ENCODE results near the gene KCNC4. TPM values are rescaled to one million over a fixed set of nuclear protein-coding genes. Genes with fewer than 3 reads are reported as not detected.

The KCNC4 gene
- polyA plus RNA-seq, 2 of the 4 experiments (the other 2 are of a cell fraction) = 1.1 to 2.4 TPM

DNA sequence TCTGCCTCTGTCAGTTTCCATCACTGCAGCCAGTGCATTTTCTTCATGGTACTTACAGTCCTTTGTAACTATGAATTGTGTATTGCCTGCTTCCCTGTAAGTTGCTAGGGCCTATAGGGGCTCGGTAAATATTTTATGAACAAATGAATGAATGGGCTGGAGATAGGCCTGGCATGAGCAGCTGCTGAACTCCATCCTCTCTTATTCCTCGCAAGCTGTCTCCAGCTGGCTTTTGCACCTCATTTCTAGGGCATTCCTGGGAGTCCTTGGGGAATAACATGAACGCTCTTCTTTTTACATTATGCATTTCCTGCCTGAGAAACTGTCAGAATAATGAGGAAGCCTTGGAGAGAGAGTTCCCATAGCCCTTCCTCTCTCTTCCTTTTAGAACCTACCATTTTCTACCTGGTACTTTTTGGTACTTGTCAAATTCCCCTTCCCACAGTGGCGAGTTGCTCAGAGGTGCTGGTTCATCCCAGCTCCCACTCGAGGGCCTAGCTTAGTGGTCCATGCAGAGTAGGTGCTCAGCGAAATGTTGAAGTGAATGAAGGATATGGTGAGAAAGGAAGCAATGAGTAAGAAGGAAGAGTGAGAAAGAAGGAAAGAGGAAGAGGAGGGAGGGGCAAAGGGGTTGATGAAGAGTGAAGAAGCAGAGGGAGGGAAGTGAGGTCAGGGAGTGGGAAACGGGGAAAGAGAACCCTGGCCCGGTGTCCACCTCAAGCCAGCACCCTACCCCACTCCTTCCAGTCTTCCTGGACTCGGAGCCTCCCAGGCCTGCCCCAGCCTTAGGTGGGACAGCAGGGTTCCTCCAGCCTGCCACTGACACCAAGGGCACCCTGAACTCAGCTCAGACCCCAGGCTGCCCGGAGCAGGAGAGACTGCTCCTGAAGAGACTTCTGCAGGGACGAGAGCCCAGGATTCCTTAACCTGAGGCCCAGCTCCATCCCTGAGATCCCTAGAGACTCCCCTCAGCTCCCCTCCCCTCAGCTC is 29.6 kb downstream of the KCNC4 start:
- Histone ChIP-seq H3K4me3 (no peak overlapping the region), H3K9me3 (no peaks in the 10 kb centered on the region), H3K4me2 (no peak overlapping the region), H3K4me1 (peaks cover 15% of the 10 kb centered on the region), H3K27ac (no peak overlapping the region)
- no peak for FAIRE-seq
- no peak for TF ChIP-seq RARB (CRISPR knock-in tag; IDR thresholded peaks at IDR 0.05)
- no peak for TF ChIP-seq RNF2 (IDR thresholded peaks at IDR 0.05; ENCODE audit: borderline replicate concordance, low read depth)
- TF ChIP-seq, protein P1, sequence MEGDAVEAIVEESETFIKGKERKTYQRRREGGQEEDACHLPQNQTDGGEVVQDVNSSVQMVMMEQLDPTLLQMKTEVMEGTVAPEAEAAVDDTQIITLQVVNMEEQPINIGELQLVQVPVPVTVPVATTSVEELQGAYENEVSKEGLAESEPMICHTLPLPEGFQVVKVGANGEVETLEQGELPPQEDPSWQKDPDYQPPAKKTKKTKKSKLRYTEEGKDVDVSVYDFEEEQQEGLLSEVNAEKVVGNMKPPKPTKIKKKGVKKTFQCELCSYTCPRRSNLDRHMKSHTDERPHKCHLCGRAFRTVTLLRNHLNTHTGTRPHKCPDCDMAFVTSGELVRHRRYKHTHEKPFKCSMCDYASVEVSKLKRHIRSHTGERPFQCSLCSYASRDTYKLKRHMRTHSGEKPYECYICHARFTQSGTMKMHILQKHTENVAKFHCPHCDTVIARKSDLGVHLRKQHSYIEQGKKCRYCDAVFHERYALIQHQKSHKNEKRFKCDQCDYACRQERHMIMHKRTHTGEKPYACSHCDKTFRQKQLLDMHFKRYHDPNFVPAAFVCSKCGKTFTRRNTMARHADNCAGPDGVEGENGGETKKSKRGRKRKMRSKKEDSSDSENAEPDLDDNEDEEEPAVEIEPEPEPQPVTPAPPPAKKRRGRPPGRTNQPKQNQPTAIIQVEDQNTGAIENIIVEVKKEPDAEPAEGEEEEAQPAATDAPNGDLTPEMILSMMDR (IDR thresholded peaks at IDR 0.05) = no peak
- no peak for TF ChIP-seq ZC3H11A (IDR thresholded peaks at IDR 0.05)
- TF ChIP-seq RCOR1 (IDR thresholded peaks at IDR 0.05; ENCODE audit: low read depth, low read length) = no peak
- TF ChIP-seq FOSL2 (IDR thresholded peaks at IDR 0.05) = no peak
- TF ChIP-seq FOSL2 (CRISPR knock-in tag; IDR thresholded peaks at IDR 0.05) = no peak
- TF ChIP-seq CHD4 (IDR thresholded peaks at IDR 0.05; ENCODE audit: borderline replicate concordance) = no peak
- no peak for TF ChIP-seq MAFK (IDR thresholded peaks at IDR 0.05; ENCODE audit: partially characterized antibody)
- no peak for TF ChIP-seq RAD21 (conservative IDR thresholded peaks at IDR 0.05 in 1 of 2, IDR thresholded peaks at IDR 0.05 in 1 of 2)
- TF ChIP-seq, protein P2, sequence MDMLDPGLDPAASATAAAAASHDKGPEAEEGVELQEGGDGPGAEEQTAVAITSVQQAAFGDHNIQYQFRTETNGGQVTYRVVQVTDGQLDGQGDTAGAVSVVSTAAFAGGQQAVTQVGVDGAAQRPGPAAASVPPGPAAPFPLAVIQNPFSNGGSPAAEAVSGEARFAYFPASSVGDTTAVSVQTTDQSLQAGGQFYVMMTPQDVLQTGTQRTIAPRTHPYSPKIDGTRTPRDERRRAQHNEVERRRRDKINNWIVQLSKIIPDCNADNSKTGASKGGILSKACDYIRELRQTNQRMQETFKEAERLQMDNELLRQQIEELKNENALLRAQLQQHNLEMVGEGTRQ (IDR thresholded peaks at IDR 0.05) = no peak
- TF ChIP-seq, protein P3, sequence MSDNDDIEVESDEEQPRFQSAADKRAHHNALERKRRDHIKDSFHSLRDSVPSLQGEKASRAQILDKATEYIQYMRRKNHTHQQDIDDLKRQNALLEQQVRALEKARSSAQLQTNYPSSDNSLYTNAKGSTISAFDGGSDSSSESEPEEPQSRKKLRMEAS (IDR thresholded peaks at IDR 0.05) = no peak
- TF ChIP-seq FOSB (CRISPR knock-in tag; IDR thresholded peaks at IDR 0.05) = no peak
- TF ChIP-seq TP53 (CRISPR knock-in tag; IDR thresholded peaks at IDR 0.05) = no peak
- POLR2A ChIA-PET = no interaction called here
- WGBS (ENCODE audit: missing lambda C conversion rate) = 72% methylated on average over 11 of the region's 11 CpGs
- no peak for ATAC-seq
- no peak for DNase-seq (ENCODE audit: low read depth in 1 of 2, low spot score in 1 of 2)
- CTCF ChIA-PET = interaction anchor here (2.6 kb wide), 1 partner anchor 33 kb away, joined by 7 read pairs; no protein-coding TSS in a partner anchor

DNA sequence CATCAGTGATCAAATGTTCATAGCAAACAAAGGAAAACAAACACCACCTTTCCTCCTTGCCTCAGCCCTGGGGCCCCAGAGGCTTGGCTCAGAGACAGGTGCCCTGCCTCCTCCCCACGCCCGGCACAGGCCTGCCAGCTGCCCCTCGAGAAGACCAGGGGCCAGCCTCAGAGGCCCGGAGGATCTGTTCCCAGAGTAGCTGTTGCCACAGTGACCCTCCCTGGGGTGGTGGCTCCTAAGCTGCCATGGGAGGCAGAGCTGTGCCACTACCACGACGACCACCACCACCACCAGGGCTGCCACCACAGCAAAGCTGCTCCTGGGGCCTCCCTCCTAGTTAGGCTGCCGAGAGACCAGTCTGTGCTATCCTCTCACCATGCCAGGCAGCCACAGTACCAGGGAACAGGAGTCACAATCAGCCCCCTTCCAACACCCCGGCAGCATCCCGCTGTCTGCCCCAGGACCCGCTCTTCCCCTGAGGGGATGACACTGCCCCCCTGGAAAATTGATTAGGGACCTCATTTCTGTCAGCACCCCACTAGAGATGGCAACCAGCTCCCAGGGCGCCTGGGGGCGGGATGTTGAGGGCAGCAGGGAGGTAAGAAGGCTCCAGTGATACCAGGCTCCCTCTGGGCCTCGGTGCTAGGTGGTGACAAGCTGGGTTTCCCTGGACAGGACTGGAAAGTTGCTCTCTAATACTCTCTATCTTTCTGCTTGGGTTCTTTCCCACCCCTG is 30.5 kb downstream of the KCNC4 start:
- no peak overlapping the region for H3K27ac ChIP-seq
- ChIA-PET CTCF (interaction anchor here (1.7 to 2.6 kb wide), 2 partner anchors 33 to 220 kb away, joined by 3 to 7 read pairs; no protein-coding TSS in a partner anchor), POLR2A (no interaction called here)
- WGBS (ENCODE audit: missing lambda C conversion rate) = 86% methylated on average over 7 of the region's 13 CpGs
- FAIRE-seq (no peak), ATAC-seq (no peak), DNase-seq (ENCODE audit: low read depth in 1 of 2, low spot score in 1 of 2) (no peak)
- H3K4me2 ChIP-seq = no peak overlapping the region
- H3K4me3 ChIP-seq = no peak overlapping the region
- peaks cover 9% of the 10 kb centered on the region for H3K4me1 ChIP-seq
- H3K9me3 ChIP-seq = no peaks in the 10 kb centered on the region
- no peak for TF ChIP-seq NFE2L2 (conservative IDR thresholded peaks at IDR 0.05; ENCODE audit: low read length)
- no peak for TF ChIP-seq MAZ (IDR thresholded peaks at IDR 0.05; ENCODE audit: borderline replicate concordance, low read depth, low read length)
- no peak for TF ChIP-seq FOSL2 (IDR thresholded peaks at IDR 0.05)
- no peak for TF ChIP-seq FOSL2 (CRISPR knock-in tag; IDR thresholded peaks at IDR 0.05)
- TF ChIP-seq KDM5A (IDR thresholded peaks at IDR 0.05) = no peak
- TF ChIP-seq, protein P1 (IDR thresholded peaks at IDR 0.05) = no peak
- TF ChIP-seq HOXB5 (CRISPR knock-in tag; IDR thresholded peaks at IDR 0.05) = no peak
- TF ChIP-seq, protein P4, sequence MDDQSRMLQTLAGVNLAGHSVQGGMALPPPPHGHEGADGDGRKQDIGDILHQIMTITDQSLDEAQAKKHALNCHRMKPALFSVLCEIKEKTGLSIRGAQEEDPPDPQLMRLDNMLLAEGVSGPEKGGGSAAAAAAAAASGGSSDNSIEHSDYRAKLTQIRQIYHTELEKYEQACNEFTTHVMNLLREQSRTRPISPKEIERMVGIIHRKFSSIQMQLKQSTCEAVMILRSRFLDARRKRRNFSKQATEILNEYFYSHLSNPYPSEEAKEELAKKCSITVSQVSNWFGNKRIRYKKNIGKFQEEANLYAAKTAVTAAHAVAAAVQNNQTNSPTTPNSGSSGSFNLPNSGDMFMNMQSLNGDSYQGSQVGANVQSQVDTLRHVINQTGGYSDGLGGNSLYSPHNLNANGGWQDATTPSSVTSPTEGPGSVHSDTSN (IDR thresholded peaks at IDR 0.05) = no peak
- TF ChIP-seq, protein P2 (IDR thresholded peaks at IDR 0.05) = no peak
- no peak for TF ChIP-seq ESRRA (IDR thresholded peaks at IDR 0.05; ENCODE audit: borderline replicate concordance, low read length)
- TF ChIP-seq JUNB (IDR thresholded peaks at IDR 0.05) = no peak
- TF ChIP-seq, protein P5, sequence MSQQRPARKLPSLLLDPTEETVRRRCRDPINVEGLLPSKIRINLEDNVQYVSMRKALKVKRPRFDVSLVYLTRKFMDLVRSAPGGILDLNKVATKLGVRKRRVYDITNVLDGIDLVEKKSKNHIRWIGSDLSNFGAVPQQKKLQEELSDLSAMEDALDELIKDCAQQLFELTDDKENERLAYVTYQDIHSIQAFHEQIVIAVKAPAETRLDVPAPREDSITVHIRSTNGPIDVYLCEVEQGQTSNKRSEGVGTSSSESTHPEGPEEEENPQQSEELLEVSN (IDR thresholded peaks at IDR 0.05; ENCODE audit: borderline replicate concordance, low read depth) = no peak
- TF ChIP-seq HOXB13 (CRISPR knock-in tag; IDR thresholded peaks at IDR 0.05; ENCODE audit: low read depth) = no peak
- TF ChIP-seq, protein P6, sequence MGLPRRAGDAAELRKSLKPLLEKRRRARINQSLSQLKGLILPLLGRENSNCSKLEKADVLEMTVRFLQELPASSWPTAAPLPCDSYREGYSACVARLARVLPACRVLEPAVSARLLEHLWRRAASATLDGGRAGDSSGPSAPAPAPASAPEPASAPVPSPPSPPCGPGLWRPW (IDR thresholded peaks at IDR 0.05) = no peak
- no peak for TF ChIP-seq JUN (IDR thresholded peaks at IDR 0.05)
- TF ChIP-seq RCOR1 (IDR thresholded peaks at IDR 0.05; ENCODE audit: low read depth, low read length) = no peak
- no peak for TF ChIP-seq CBX8 (IDR thresholded peaks at IDR 0.05)

Measured in A549 (cell line).